HG02623 (cell line): ENCODE data around the gene PKIG.
A peak's percentile ranks its signal among the peaks of the same experiment; 100 is the strongest.
"Not testable (repeated sequence)": the region's sequence is repeated elsewhere in the genome, so short reads cannot be mapped to it uniquely, and the experiment has no call there.

Source experiments
- ATAC-seq: cut with Tn5 transposase; IDR thresholded peaks from one replicate; pipeline ENCODE4 v1.9.1; 2021; ENCODE audit warnings: moderate library complexity; ENCODE audit not compliant: unreplicated experiment

The PKIG gene

GRCh38 chr20:44637522-44638372 lies 55.4 kb downstream of the PKIG start:
- ATAC-seq: no peak

DNA sequence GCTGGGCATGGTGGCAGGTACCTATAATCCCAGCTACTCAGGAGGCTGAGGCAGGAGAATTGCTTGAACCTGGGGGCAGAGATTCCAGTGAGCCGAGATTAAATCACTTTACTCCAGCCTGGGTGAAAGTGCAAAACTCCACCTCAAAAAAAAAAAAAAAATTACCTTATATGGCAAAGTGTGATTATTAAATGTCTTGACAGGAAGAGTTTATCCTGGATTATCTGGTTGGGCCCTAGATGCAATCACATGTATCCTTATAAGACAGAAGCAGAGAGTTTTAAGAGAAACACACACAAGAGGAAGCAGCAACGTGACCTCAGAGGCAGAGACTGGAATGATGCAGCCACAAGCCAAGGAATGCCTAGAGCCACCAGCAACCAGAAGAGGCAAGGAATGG lies 58.1 kb downstream of the PKIG start:
- no peak for ATAC-seq

- no peak for ATAC-seq
Measured at GRCh38 chr20:44641325-44641724, 58.9 kb downstream of the PKIG start.

GRCh38 chr20:44642203-44643153 lies 60.1 kb downstream of the PKIG start:
- ATAC-seq: no peak

GRCh38 chr20:44643154-44643519 lies 60.8 kb downstream of the PKIG start:
- ATAC-seq: no peak

GRCh38 chr20:44643596-44644229 lies 61.3 kb downstream of the PKIG start:
- ATAC-seq: no peak

- ATAC-seq: no peak
Measured at GRCh38 chr20:44644230-44644617, 61.8 kb downstream of the PKIG start.

DNA sequence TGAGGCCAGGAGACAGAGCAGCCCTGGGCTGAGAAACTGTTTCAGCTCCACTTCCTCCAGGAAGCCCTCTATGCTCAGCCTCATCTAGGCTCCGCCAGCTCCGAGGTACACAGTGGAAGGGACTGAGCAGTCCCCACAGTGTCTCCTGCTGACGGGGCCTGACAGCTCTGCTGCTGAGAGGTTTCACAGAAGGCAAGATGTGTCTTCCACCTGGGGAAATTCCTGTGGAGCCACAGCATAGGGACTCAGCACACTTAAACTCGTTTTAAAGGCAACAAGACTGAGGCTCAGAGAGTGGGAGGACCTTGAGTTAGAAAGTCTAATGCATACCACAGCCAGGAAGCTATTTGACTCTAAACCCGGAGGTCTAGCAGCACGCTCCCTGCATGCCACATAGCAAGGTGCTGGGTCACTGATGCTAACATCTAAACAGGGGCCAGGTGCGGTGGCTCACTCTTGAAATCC lies 62.3 kb downstream of the PKIG start:
- no peak for ATAC-seq

GRCh38 chr20:44646023-44646640 lies 63.8 kb downstream of the PKIG start:
- no peak for ATAC-seq

DNA sequence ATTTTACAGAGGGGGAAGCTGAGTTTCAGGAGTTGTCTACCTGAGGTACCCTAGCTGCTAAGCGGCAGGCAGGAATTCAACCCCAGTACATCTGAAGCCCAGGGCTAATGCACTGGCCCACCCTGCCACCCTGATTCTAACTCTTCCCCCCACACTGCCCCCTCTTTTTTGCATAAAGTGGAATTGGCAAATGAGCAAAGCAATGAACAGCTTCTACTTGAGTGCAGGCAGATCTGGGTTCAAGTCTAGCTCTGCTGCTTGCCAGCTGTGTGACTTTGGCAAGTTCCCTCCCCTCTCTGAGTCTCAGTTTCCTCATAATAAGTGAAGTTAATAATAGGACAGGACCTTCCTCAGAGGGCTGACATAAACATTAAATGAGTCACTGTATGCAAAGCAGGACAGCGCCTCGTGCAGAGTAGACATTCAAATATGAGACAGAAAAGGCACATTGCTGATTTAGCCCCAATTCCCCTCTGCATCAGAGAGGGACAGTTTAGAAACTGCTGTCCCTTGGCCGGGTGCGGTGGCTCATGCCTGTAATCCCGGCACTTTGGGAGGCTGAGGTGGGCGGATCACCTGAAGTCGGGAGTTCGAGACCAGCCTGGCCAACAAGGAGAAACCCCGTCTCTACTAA lies 64.4 kb downstream of the PKIG start:
- peak; percentile 30 for ATAC-seq

- no peak for ATAC-seq
Measured at GRCh38 chr20:44648068-44648467, 65.7 kb downstream of the PKIG start.

GRCh38 chr20:44648579-44648978 lies 66.2 kb downstream of the PKIG start:
- no peak for ATAC-seq

DNA sequence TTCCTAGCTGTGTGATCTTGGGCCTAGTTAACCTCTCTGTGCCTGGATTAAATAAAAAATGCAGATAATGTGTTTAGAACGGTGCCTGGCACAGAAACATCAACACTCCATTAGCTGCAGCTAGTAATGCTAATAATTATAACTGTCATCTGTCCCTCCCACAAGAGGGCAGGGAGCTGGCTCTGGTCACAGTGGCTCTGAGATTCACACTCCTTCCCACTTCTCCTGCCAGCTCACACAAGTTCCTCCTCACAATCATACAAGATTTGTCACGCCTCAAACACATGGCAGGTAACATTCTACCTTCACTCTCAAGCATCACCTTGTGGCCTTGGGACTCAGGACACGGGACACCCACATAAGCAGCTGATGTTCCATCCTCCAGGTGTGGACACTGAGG lies 66.7 kb downstream of the PKIG start:
- no peak for ATAC-seq

DNA sequence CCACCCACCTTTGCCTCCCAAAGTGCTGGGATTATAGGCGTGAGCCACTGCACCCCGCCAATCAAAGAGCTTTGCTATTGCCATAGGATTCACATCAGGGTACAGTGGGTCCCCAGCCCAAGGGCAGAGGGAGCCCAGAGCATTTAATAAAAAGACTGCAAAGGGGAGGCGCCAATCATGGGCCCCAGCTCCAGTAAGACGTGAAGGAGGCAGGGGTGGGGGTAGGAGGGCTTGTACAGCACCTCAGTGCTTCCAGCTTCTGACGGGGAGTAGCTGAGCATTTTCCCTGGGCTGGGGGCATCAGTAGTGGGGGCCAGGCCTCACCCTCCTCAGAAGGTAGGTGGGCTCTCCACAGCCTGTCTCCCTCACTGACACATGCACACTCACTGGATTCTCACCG lies 67.6 kb downstream of the PKIG start:
- ATAC-seq: no peak

DNA sequence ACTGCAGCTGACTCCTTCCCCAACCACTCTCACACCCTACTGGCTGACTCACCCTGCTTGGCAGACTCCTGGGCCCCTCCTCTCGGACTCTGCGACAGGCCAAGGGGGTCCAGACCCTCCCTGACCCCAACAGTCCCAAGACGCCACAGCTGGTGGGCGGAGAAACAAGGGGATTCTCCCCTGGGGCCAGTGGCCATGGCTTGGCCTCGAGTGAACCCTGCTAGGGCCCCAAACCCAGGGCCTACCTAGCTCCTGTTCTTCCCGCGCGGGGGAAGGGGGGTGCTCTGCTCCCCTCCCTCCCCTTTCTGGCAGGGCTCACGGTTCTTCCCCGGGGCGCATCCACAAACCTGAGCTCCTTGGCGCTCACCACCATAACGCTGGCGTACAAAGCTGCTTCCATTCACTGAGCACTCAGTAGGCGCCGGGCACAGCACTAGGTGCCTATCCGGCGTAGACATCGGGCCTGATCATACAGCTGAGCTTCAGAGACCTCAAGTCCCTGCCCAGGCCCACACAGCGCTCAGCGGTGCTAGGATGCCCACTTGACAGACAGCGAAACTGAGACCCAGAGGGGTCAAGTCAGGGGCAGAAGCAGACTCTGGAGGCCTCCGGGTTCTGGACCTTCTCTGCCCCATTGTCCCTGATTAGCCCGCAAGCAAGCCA lies 68.5 kb downstream of the PKIG start:
- no peak for ATAC-seq

GRCh38 chr20:44651434-44651683 lies 69.0 kb downstream of the PKIG start:
- ATAC-seq: no peak

DNA sequence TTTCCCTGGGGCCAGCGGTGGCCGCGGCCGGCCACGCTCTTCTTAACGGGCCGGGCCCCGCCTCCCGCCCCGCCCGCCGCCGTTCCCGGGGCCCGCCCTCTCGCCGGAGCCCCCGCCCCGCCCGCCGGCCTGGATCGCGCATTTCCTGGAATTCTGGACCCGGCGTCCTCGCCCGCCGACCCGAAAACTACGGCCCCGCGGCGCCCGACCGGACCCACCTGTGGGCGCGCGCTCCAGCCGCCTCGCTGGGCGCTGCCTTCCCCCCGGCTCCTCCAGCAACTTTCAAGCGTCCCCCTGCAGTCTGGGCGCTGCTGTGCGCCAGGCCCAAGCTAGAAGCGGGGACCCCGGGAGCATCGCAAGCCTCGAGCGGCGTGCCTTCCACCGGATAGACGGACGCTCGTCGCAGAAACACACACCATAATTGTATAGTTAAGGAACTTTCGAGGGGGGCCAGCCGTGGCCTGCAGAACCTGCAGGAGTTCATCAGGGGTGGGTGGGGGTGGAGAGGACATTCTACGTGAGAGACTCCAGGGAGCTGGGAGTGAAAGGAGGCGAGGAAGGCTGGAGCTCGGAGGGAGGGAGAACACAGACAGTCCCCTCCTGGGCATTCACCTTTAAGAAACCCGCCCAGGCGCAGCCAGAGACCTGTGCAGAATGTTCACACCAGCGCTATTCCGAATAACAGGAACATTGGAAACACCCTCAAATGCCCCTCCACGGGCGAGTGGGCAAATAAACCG lies 69.5 kb downstream of the PKIG start, which contains the start of gene ADA:
ADA (minus strand) TSS at position 16 of the 740 bp plus-strand sequence. CDS start 92 bp downstream, outside the sequence.
- ATAC-seq: no peak

GRCh38 chr20:44653546-44653945 lies 71.2 kb downstream of the PKIG start:
- no peak for ATAC-seq

DNA sequence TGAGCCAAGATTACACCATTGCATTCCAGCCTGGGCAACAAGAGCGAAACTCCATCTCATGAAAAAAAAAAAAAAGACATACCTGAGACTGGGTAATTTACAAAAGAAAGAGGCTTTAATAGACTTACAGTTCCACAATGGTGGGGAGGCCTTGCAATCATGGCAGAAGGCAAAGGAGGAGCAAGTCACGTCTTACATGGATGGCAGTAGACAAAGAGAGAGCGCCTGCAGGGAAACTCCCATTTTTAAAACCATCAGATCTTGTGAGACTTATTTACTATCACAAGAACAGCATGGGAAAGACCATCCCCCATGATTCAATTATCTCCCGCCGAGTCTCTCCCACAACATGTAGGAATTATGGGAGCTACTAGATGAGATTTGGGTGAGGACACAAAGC lies 71.8 kb downstream of the PKIG start:
- not testable (repeated sequence) for ATAC-seq
